Measurements from ENCODE around the gene RPS5.
A peak's percentile ranks its signal among the peaks of the same experiment; 100 is the strongest.
"Not testable (repeated sequence)": the region's sequence is repeated elsewhere in the genome, so short reads cannot be mapped to it uniquely, and the experiment has no call there.

RPS5 gene

GRCh38 chr19:58407658-58408151 lies 20.6 kb downstream of the RPS5 start:
- DNase-seq, result no peak

- peak; percentile 95 for DNase-seq
Measured at GRCh38 chr19:58408152-58409009, 21.3 kb downstream of the RPS5 start, which contains the start of gene ZNF584. TSS of gene ZNF584 (plus strand) at chr19:58408649. CDS start at chr19:58409148, 499 bp downstream.

DNA sequence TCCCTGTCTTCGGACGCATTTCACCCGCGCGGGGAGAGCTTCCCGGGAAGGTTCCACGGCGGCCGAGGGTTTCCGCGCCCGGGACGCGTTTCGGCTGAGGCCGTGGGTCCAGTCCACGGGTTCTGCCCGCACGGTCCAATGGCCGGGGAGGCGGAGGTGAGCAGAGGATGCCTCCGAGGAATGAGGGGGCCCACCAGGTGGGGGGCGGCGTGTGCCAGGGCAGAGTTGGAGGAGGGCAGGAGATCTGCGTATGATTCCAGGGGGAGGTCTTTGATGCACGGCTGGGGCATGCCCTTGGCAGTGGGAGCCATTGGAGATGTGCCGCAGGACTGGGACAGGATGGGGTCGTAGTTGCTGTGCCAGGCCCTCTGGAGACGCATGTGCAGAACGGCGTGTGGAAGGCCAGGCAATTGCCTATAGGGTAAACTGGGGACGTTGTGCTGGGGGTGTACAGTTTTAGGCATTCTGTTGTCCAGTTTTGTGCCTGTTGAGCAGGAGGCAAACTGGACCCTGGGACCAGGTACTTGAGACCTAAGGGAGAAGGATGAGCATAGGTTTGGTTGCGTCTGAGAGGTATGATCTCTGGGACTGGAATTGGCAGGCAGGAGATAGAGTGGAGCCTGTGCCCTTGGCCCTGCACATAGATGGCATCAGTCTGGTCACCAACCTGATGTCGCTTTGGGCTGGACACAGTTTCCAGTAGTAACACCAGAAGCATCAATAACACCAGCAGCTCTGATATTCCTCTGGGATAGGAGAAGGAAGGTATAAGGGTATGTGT lies 22.1 kb downstream of the RPS5 start:
- DNase-seq, result no peak

DNA sequence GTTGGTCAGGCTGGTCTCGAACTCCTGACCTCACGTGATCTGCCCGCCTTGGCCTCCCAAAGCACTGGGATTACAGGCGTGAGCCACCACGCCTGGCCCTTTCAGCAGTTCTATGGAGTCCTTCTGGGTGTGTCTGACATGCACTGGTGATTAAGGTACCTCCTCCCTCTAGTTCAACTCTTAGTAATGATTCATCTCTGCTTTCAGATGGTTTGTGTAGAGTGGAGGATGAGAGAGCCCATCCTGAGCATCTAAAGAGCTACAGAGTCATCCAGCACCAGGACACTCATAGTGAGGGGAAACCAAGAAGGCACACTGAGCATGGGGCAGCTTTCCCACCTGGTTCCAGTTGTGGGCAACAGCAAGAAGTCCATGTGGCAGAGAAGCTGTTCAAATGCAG lies 29.5 kb downstream of the RPS5 start:
- no peak for DNase-seq

- no peak for DNase-seq
Measured at GRCh38 chr19:58417071-58417470, 30.0 kb downstream of the RPS5 start.

DNA sequence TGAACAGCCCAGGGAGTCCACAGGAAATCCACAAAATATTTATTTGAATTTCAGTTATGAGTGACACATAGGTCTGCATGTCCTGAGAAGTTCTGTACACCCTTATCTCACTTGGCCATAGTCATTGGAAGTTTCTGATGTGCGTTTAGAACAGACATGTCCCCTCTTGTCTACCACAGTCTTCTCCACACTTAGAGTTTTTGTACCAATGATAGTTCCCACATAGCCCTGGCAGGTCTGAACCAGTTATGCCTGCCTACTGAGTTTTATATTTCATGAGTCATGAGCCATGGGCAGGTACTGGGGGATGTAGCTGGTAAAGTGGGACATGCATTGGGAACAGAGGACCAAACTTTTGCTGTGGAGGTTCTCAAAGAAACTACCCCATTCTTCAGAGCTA lies 41.5 kb downstream of the RPS5 start:
- no peak for DNase-seq

- DNase-seq, result no peak
Measured at GRCh38 chr19:58429745-58430144, 42.7 kb downstream of the RPS5 start.

DNA sequence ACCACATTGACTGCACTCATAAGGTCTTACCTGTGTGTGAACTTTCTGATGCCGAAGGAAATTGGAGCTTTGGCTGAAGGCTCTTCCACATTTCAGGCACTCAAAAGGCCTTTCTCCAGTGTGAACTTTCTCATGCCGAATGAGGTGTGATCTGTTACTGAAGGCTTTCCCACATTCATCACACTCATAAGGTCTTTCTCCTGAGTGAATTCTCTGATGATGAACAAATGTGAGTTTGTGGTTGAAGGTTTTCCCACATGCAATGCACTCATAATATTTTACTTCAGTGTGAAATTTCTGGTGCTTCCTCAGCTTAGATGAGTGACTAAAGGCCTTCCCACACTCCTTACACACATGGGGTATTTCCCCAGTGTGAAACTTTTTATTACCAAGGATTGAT lies 47.1 kb downstream of the RPS5 start:
- no peak for DNase-seq

DNA sequence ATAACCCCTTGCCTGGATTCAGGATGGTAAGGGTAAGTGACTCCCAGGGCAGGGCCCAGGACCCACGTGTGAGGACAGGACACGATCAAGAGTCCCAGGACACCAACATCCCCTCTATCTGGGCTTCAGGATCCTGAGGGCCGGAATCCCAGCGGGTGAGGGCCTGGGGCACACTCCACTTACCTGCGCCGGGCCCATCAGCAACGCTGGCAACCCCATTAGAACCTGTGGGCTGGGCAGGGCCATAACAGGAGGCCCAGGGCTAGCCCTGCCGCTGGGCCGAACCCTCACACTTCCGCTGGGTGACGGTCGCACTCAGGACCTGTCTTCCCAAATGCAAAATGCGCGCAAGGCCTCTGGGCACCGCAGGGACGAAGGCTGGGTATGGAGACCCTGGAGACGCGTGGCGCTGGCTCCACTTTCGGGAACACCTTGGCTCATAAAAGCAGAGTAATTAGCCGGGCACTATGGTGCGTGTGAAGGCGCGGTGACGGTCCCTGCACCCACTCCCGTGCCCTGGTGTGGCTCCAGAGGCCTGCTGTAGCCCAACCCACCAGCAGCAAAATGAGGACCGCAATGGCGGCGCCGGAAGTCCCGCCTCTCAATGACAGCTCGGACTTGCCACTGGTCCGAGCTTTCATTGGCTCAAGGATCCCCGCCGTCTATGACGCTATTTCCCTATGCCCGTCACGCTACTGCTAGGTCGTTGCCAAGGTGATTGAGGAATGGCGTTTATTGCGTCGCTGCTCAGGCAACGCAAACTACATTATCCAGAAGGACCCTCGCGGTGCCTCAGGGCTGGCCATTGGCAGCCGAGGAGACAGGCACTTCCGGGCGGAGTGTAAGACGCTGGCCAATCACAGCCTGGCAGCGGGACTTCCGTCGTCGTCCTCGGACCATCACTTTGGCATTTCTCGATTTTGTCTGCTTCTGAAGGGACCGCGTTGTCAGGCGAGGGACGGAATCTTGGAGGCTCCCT lies 52.8 kb downstream of the RPS5 start, which contains the start of gene ZNF132:
Gene ZNF132 (minus strand): TSS at position 578 of the 979 bp plus-strand sequence. CDS start 332 bp downstream, at position 246.
- DNase-seq, result peak; percentile 93

DNA sequence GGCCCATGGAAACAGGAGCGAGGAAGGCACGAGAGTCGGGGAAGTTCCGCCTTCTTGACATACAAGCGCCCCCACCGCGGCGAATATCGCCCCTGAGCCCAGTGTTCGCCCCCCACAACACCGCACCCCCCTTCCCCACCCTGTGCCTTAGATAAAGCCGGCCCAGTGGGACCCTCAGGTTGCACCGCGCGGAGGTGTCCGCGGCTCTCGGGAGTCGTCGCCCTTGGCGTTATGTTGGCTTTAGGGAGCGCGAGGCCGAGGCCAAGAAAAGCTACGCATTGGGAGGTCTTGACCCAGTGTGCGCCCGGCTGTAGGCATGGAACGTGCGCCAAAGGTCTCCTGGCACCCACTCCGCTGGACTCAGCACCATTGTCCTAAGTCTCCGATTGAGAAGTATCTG lies 53.5 kb downstream of the RPS5 start:
- DNase-seq, result no peak

DNA sequence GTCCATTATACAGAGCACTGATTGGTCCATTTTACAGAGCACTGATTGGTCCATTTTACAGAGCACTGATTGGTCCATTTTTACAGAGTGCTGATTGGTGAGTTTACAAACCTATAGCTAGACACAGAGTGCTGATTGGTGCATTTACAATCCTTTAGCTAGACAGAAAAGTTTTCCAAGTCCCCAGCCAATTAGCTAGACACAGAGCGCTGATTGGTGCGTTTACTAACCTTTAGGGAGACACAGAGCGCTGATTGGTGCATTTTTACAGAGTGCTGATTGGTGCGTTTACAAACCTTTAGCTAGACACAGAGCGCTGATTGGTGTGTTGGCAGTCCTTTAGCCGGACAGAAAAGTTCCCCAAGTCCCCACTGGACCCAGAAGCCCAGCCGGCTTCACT lies 55.9 kb downstream of the RPS5 start:
- DNase-seq, result not testable (repeated sequence)
